Gastrocnemius medialis (tissue), 4 donors: Measurements from ENCODE around the gene AMPD2.

Source experiments
- CTCF ChIP-seq, 5 experiments: fragments of 450-650 bp in 3 of 5; fragments of 200-600 bp in 2 of 5; sonication (generic) in 2 of 5; IDR thresholded peaks in 4 of 5; conservative IDR thresholded peaks in 1 of 5; 1 replicate in 4 of 5; 2 replicates in 1 of 5; pipeline ENCODE4 v1.5.1; 2016 to 2019; ENCODE audit warnings: antibody characterized with exemption in 5 of 5, mild to moderate bottlenecking in 3 of 5, moderate library complexity in 3 of 5
- POLR2A ChIP-seq, 2 donors: fragments of 450-650 bp; IDR thresholded peaks; one replicate each; pipeline ENCODE4 v1.6.1; 2017; ENCODE audit warnings: antibody characterized with exemption in 2 of 2, mild to moderate bottlenecking in 2 of 2, moderate library complexity in 2 of 2

- no peak for TF ChIP-seq CTCF (IDR thresholded peaks at IDR 0.05 in 4 of 5, conservative IDR thresholded peaks at IDR 0.05 in 1 of 5)
- TF ChIP-seq POLR2A (IDR thresholded peaks at IDR 0.05) = no peak
Measured at GRCh38 chr1:109610609-109611307, 8.9 kb upstream of the AMPD2 start.
